Measurements from ENCODE around the gene GIGYF2.

Gene GIGYF2

DNA sequence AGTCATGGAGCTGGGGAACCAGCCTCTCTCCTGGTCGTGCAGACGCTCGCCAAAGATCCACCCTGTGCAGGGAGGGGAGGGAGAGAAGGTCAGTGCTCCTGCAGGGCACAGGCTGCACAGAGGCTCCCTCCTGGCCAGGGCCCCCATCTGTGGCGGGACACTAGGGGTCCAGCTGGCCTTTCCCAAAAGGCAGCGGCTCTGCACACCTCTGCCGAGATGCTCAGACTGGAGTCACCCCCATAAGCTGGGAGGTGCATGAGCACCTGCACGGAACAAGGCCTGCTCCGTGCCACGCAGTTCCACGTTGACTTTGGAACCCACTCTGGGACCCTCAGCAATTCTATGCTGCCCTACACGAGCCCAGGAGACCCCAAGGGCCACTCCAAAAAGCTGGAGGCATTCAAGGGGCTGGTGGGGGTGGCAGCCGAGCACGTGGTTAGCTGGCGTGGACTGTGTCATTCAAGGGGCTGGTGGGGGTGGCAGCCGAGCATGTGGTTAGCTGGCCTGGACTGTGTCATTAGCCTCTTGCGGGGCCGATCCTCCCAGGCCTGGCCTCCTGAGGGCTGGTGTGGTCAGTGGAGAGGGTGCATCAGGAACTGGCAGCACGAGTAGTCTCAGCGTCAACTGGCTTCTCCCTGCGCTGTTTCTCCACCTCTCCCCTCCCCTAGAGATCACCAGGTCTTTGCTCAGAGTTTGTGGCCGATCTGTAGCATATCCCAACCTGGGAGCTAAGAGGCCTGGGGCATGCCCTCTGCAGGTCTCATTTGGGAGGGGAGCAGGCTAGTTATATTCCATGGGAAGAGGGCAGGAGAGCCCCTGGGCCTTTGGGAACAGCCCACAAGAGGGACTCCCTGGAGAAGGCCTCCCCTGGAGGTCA lies 182.7 kb downstream of the GIGYF2 start:
- TF ChIP-seq, protein P1, sequence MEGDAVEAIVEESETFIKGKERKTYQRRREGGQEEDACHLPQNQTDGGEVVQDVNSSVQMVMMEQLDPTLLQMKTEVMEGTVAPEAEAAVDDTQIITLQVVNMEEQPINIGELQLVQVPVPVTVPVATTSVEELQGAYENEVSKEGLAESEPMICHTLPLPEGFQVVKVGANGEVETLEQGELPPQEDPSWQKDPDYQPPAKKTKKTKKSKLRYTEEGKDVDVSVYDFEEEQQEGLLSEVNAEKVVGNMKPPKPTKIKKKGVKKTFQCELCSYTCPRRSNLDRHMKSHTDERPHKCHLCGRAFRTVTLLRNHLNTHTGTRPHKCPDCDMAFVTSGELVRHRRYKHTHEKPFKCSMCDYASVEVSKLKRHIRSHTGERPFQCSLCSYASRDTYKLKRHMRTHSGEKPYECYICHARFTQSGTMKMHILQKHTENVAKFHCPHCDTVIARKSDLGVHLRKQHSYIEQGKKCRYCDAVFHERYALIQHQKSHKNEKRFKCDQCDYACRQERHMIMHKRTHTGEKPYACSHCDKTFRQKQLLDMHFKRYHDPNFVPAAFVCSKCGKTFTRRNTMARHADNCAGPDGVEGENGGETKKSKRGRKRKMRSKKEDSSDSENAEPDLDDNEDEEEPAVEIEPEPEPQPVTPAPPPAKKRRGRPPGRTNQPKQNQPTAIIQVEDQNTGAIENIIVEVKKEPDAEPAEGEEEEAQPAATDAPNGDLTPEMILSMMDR (IDR thresholded peaks at IDR 0.05; ENCODE audit: extremely low read depth, missing control alignments): no peak

DNA sequence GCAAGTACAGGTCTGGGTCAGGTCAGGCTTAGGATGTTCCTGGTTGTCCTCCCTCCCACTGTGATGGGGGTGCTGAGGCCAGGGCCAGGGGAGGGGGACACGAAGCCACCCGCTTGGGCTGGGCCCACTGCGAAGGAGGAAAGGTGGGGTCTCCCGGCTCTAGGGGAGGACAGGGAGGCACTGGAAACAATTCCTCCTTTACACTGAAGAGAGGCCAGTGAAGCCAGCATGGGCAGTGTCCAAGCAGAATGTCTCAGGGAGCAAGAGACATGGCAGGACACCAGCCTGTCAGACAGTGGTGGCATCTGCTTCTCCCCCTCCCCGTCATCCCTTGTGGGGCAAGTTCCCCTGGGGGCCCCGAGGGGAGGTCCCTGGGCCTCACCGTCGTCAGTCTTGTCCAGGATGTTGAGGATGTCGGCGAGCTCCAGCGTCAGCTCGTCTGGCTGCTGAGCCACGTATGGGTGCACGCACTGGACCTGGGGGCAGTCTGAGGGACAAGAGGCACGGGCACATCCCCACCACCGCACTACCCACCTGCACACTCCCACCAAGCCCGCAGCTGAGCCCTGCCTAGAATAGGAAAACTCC lies 183.7 kb downstream of the GIGYF2 start:
- no peak for DNase-seq (ENCODE audit: low spot score)
- TF ChIP-seq, protein P1 (IDR thresholded peaks at IDR 0.05; ENCODE audit: extremely low read depth, missing control alignments): no peak

More for the DNA sequence above, 182.7 kb downstream of the GIGYF2 start:
- DNase-seq (ENCODE audit: low spot score): no peak

DNA sequence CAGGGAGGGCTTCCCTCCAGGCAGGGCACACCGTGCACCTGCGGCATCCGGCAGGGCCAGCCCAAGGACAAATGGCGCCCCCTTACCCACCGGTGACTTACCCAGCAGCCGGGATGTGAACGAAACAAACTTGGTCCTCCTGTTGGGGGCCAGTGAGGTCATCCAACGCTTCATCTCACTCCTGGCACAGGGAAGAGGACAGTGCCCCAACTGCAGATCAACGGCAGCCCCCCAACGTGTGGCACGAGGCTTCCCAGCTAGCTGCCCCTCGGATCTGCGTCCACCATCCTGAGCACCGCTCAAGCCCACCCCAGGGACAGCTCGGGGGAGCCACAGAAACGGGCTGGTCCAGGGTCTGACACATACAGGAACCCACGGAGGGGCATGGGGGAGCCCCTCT lies 185.0 kb downstream of the GIGYF2 start:
- TF ChIP-seq, protein P1 (IDR thresholded peaks at IDR 0.05; ENCODE audit: extremely low read depth, missing control alignments): no peak
- no peak for DNase-seq (ENCODE audit: low spot score)

DNA sequence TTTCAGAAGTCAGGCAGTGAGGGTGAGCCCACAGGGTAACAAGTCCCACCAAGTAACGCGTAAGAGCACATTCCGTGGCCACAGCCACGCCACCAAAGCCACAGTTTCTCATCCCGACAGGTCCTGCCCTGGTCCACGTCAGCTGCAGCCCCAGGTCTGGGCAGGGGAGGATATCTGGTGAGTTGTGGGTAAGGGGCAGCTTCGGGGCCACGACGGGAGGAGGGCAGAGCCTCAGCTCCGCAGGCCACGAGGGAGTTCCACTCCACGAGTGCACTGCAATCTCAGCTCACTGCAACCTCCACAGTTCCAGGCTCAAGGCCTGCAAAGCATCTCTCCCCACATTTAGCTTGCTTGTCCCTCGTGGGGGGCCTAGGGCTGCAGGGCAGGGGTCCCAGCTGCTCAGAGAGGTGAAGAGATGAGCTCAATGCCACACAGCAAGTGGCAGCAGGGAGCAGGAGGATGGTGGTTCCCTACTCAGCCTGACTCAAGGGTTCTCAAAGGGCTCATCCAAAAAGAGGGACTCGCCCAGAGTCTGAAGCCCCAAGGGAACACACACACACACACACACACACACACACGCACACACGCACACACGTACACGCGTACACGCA lies 185.5 kb downstream of the GIGYF2 start:
- TF ChIP-seq, protein P1 (IDR thresholded peaks at IDR 0.05; ENCODE audit: extremely low read depth, missing control alignments): no peak
- no peak for DNase-seq (ENCODE audit: low spot score)

DNA sequence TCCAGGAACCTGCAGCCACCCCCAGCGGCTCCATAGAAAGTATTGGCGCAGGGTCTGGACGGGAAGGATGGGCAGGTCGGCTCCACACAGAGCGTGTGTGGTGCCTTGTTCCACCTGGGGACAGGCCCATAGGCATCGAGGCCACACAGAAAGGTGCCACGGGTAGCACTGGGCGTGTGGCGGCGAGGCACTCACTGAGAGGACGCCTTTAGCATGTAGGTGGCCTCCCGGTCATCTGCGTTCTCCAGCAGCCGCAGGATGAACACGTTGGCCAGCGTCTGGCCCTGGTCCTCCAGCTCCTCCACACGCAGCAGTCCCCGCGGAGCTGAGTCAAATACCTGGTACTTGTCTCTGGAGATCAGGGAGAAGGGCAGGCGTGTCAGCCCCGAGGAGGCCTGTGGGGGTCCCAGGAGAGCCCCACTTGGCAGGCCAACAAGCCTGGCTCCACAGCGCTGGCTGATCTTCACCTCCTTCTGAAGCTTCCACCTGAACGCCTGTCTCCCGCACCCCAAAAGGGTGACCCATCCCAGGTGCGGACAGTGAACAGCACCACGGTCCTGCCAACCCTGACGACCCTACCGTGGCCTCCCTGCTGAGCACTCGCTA lies 186.1 kb downstream of the GIGYF2 start:
- no peak for DNase-seq (ENCODE audit: low spot score)

DNA sequence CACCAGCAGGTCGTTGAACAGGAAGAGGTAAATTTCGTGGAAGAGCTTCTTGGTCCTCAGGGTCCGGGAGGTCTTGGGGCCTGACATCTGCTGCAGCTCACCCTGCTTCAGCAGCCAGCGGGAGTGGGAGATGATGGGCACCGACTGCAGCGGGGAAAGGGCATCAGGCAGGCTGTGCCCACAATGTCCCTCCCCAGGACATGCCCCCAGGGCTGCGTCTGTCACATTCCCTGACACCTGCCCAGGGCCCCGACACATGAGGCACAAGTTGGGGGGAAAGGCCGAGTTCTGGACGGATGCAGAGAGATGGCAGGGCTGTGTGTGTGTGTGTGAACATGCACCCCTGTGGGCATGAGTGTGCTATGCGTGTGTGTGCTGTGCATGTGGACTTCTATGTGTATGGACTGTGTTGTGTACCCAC lies 186.9 kb downstream of the GIGYF2 start:
- DNase-seq (ENCODE audit: low spot score): no peak
- TF ChIP-seq, protein P1 (IDR thresholded peaks at IDR 0.05; ENCODE audit: extremely low read depth, missing control alignments): no peak

More for the DNA sequence above, 186.1 kb downstream of the GIGYF2 start:
- TF ChIP-seq, protein P1 (IDR thresholded peaks at IDR 0.05; ENCODE audit: extremely low read depth, missing control alignments): no peak
